NCI-H1930 (cell line): ENCODE results near the gene RHCE.
"Not testable (repeated sequence)": the region's sequence is repeated elsewhere in the genome, so short reads cannot be mapped to it uniquely, and the experiment has no call there.

ENCODE experiments used
- DNase-seq, 2 experiments: peaks; one replicate each; lab custom pipeline; 2025; lab: John Stamatoyannopoulos, UW

RHCE gene

DNA sequence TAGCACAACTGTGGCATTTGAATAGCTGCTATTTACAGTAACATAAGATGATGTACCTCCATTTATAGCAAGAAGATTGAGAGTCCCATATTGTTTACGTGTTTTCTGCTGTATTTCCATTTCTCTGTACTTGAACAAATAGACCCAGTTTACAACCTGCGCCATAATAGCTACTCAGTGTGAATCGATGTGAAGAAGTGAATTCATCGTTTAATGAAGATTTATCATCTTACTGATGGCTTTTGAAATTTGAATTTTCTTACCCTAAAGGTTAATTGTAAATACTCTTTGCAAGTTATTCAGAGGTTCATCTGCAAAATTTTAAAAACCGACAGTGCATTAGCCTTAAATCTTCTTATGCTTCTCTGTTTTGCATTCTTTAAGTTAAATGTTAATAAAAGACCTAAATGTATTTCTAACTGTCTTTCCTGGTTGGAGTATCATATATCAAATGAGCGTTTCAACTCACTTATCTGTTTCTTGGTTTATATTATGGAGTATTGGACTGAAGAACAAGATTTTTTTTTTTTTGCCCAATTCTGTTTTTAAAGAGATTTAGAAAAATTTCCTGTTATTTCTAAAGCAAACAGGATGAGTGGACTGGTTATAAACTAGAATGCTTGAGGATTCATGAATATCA is 12.2 kb upstream of the RHCE start:
- DNase-seq, result no peak

- no peak for DNase-seq
Observed at GRCh38 chr1:25431955-25432719, 11.5 kb upstream of the RHCE start.

- no peak for DNase-seq
Observed at GRCh38 chr1:25430967-25431881, 10.6 kb upstream of the RHCE start.

GRCh38 chr1:25430073-25430966 is 9.7 kb upstream of the RHCE start, which contains the start of gene MACO1:
TSS of gene MACO1 (plus strand) at chr1:25430897. CDS start at chr1:25431099, 202 bp downstream.
- peak; percentile 91 to 95 for DNase-seq

DNA sequence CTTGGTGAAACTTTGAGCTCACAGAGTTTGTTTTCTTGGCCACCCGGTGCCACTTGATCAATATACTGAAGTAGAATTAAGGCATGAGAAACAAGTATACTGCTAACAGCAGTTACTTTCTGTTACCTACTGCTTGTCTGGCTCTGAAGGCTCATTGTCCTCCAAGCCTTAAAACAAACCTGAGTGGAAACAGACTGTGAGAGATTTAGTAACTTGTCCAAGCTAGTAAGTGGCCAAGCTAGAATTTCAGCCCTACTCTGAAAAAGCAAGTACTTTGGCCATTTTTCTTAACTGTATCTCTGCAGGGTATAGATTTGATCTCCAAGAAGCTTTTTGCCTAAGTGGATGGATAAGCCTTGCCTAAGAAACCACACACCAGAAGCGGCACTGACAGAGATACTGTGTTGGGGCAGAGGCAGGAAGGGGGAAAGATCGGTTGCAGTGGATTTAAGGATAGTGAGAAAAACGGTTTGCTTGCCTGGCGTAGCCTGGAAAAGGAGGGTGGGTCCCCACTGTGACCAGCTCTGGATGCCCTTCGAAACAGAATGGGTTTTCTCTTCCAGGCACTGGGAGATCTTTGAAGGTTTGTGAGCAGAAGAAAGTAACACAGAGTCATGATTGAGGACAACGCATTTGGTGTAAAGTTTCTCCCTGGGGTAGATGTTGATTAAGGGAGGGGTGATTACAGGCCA is 8.0 kb upstream of the RHCE start:
- DNase-seq, result no peak

DNA sequence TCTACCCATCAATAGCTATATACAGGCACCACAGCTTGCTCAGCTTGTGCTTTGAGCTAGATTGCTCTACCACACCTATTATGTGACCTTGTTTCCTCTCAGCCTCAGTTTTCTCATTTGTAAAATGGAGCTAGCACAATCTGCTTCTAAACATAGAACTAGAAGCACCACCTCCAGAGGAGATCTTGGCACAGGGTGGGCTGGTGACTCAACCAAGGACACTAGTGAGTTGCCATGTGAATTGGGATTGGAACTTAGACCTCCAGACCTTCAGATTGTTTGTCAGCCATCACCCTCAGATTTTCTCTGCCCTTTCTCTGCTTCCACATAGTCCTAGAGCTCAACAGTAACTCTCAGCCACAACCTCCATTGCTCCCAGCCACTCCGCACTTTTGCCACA is 7.1 kb upstream of the RHCE start:
- DNase-seq, result no peak

GRCh38 chr1:25425098-25426085 is 4.8 kb upstream of the RHCE start:
- no peak for DNase-seq

- not testable (repeated sequence) for DNase-seq
Observed at GRCh38 chr1:25423206-25423605, 2.6 kb upstream of the RHCE start.

GRCh38 chr1:25419339-25419738 is 1.3 kb downstream of the RHCE start:
- DNase-seq, result not testable (repeated sequence)

- not testable (repeated sequence) for DNase-seq
Observed at GRCh38 chr1:25417280-25417679, 3.3 kb downstream of the RHCE start.

DNA sequence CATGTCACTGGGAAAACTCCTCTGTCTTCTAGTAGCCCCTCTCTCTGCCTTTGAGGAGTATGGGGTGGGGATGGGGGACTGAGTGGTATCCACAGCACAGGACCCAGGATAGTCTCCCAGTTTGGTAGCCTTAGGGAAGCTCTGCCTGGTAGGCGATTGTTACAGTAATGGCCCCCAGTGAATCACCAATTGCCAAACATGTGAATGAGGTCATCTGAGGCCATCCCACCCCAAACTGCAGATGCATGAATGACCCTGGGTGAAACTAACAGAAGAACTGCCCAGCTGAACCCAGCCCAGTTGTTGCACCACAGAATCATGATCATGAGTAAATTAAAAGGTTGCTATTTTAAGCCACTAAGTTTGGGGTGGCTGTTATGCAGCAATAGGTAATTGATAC is 6.0 kb downstream of the RHCE start:
- not testable (repeated sequence) for DNase-seq

GRCh38 chr1:25414157-25414556 is 6.5 kb downstream of the RHCE start:
- not testable (repeated sequence) for DNase-seq

GRCh38 chr1:25412872-25413623 is 7.6 kb downstream of the RHCE start:
- not testable (repeated sequence) for DNase-seq

DNA sequence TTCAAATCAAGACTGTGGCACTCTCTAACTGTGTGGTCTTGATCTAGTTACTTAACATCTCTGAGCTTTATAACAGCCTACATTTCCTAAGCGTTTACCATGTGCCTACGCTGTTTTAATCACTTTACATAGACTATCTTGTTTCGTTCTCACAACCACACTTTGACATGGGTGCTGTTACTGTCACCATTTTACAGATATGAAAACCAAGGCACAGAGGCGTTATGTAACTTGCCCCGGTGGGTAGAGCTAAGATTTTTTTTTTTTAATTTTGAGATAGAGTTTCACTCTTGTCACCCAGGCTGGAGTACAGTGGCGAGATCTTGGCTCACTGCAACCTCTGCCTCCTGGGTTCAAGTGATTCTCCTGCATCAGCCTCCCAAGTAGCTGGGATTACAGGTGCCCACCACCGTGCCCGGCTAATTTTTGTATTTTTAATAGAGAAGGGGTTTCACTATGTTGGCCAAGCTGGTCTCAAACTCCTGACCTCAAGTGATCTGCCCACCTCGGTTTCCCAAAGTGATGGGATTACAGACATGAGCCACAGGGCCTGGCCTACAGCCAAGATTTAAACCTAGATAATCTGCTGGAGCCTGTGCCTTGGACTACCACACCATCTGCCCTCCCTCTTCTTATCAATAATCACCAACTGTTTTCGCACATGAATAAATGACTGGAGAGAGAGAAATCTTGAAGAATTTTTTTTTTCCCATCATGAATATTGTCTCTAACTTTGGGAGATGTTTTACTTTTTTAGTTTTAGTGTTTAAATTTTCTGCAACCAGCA is 10.8 kb downstream of the RHCE start:
- DNase-seq, result not testable (repeated sequence)

DNA sequence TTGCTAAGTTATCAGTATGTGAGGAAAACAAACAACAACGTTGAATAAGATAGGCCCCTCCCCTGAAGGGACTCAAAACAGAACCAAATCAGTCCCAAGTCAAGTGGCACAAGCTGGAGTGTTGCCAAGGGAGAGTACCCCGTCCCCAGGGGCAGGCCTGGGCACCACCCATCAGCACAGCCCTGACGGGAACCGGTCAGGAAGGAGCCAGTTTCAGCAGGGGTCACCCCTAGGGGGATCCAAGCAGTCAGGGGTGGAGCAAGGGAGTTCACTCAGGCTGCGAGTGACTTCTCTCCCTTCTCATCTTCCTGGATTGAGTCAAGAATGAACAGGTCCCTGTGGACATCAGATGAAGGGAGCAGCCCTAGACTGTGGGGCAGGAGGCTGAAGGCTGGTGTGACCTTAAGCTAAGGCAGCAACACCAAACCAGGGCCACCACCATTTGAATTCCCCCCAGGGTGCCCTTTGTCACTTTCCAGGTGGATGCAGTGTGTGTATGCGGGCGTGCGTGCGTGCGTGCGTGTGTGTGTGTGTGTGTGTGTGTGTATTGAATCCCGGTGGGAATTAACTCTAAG is 14.8 kb downstream of the RHCE start:
- not testable (repeated sequence) for DNase-seq

DNA sequence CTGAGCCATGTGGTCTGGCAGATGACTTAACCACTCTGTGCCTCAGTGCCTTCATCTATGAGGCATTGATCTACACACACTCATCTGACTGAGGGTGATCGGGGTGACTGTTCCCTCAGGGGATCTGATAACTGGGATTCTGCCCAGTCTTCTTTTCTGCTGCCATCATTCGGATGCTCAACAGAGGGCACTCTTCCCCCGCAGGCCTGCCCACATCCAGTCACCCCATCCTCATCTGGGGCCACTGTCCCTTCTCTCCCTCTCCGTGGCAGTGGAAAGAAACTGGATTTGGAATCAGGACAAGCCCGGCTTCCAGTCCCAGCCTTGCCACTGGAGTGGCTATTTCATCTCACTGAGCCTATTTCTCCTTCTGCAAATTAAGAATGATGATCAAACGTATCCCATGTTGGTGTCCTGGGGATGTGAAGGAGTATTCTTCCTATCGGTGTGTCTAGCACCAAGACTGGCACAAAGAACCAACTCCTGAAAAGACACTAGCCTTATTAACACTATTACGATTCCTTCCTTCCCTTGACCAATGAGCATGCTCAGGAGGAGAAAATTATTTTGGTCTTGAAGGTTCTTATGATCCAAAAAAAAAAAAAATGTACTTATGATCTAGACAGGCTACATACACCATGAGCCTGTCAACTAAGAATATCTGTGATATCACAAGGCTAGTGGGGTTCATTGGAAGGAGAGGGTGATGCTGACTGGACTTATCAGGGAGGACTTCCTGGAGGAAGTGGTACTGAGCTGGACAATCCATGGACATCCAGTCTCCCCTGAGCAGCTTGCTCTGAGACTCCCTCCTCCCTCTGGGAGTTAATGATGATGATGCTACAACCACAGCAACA is 17.4 kb downstream of the RHCE start:
- not testable (repeated sequence) for DNase-seq

DNA sequence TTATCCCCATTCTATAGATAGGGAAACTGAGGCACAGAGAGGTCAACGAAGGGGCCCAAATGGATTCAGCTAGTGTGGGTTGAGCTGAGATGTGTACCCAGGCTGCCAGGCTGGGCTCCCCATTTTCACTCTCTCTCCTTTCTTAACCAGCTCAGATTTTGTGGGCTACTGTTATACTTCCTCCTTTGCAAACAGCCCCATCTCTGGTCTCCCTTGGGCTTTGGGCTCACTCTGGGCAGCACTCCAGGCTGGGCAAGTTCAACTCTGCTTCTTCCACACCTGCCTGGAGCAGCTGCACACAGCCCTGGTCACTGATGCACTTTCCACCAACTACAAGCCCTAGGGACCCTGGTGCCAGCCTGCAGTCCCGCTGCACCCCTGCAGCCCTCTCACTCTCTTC is 22.5 kb downstream of the RHCE start:
- DNase-seq, result not testable (repeated sequence)
